ES-I3 (cell line): ENCODE measurements around the gene CENPP.

ENCODE experiments used
- H3K36me3 ChIP-seq: 2 replicates; pipeline ENCODE4 v1.6.1; 2013; ENCODE audit warnings: mild to moderate bottlenecking, low read length, control low read depth, moderate library complexity; ENCODE audit not compliant: insufficient read depth
- H3K4me1 ChIP-seq: 2 replicates; pipeline ENCODE4 v1.6.1; 2013; ENCODE audit warnings: mild to moderate bottlenecking, control low read depth, low read length; ENCODE audit not compliant: insufficient read depth
- H3K9ac ChIP-seq: 2 replicates; pipeline ENCODE4 v1.6.1; 2013; ENCODE audit warnings: low read depth, mild to moderate bottlenecking, low read length, moderate library complexity
- H3K9me3 ChIP-seq: 2 replicates; pipeline ENCODE4 v1.6.1; 2013; ENCODE audit warnings: mild to moderate bottlenecking, low read length, moderate library complexity; ENCODE audit not compliant: control insufficient read depth, insufficient read depth

Gene CENPP

DNA sequence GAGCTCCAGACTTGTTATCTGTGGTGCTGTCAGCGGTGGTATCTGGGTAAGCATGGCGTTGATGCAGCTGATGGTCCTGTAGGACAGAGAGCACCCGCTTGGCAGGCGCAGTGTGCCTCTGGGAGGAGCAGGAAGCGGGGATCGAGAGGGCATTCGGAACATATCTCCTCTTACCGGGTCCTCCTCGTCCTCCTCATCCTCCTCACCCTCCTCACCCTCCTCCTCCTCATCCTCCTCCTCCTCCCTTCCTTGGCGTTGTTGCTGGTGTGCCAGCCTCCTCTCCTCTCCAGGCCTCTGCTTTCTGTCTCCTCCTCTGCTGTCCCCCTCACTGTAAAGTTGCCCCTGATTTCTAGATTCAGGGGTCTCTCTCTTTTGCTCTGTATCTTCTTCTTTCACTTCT lies 188.9 kb downstream of the CENPP start:
- no peaks in the 10 kb centered on the region for H3K36me3 ChIP-seq
- no peak overlapping the region for H3K9ac ChIP-seq
- H3K9me3 ChIP-seq: no peaks in the 10 kb centered on the region
- peaks cover 14% of the 10 kb centered on the region; the same call in 1 of the 2 replicates for H3K4me1 ChIP-seq

- Histone ChIP-seq H3K9me3 (no peaks in the 10 kb centered on the region), H3K9ac (no peak overlapping the region), H3K36me3 (no peaks in the 10 kb centered on the region), H3K4me1 (peaks cover 14% of the 10 kb centered on the region; the same call in 1 of the 2 replicates)
These were observed 190.8 kb downstream of the CENPP start for GRCh38 chr9:92516521-92516920.

DNA sequence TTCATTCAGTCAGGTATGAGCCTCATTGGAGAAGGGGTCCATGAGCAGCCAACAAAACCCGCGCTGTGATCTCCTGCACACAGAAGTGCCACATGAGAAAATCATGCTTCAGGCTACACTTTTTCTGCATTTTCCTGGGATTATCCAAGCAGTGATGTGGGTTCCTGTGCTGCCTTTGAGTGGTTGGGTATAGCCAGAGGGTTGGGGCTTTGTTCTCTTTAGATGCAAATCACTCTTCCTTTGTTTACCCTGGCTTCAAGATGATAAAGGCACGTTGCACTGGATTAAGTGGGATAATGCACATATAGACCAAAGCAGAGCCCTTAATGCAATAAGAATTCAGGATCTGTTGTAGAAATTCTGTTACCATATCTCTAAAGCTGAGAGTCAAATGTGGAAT lies 191.3 kb downstream of the CENPP start:
- Histone ChIP-seq H3K4me1 (peaks cover 14% of the 10 kb centered on the region; the same call in 1 of the 2 replicates), H3K9me3 (no peaks in the 10 kb centered on the region)

DNA sequence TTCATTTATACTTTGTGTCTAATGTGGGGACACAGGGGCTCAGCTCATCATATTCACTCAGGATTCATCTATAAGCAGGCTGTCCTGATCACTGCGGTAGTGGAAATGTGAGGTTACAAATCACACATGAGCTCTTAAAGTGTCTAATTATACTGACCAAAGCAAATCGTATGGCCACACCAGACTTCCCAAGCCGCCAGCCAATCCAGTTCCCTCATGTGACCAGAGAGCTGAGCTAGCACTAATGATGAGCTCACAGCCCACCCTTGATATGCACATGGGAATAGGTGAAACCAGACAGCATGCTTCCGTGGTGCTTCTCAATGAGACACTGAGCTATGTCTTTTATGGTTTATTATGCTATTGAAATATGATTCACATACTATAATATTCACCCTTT lies 192.4 kb downstream of the CENPP start:
- H3K9ac ChIP-seq: no peak overlapping the region

More for the DNA sequence above, 191.3 kb downstream of the CENPP start:
- Histone ChIP-seq H3K9ac (no peak overlapping the region), H3K36me3 (no peaks in the 10 kb centered on the region)

GRCh38 chr9:92520837-92521236 lies 195.1 kb downstream of the CENPP start:
- Histone ChIP-seq H3K9me3 (no peaks in the 10 kb centered on the region), H3K36me3 (no peaks in the 10 kb centered on the region), H3K4me1 (peaks cover 14% of the 10 kb centered on the region; the same call in 1 of the 2 replicates), H3K9ac (no peak overlapping the region)

More for the DNA sequence above, 192.4 kb downstream of the CENPP start:
- Histone ChIP-seq H3K4me1 (peaks cover 14% of the 10 kb centered on the region; the same call in 1 of the 2 replicates), H3K9me3 (no peaks in the 10 kb centered on the region), H3K36me3 (no peaks in the 10 kb centered on the region)

GRCh38 chr9:92522983-92523970 lies 197.5 kb downstream of the CENPP start:
- no peak overlapping the region for H3K9ac ChIP-seq
- H3K36me3 ChIP-seq: no peaks in the 10 kb centered on the region
- no peaks in the 10 kb centered on the region for H3K9me3 ChIP-seq
- no peaks in the 10 kb centered on the region for H3K4me1 ChIP-seq

DNA sequence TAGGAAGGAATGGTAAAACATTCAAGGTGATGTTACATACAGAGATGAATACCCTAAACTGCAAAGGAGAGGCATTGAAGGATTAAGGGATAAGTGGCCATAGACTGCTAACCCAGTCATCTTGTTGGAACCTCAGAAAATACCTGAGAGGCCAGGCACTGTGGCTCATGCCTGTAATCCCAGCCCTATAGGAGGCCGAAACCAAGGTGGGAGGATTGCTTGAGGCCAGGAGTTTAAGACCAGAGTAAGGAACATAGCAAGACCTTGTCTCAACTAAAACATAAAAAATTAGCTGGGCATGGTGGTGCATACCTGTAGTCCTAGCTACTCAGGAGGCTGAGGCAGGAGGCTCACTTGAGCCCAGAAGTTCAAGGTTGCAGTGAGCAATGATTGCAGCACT lies 199.1 kb downstream of the CENPP start:
- no peak overlapping the region for H3K9ac ChIP-seq
- H3K36me3 ChIP-seq: no peaks in the 10 kb centered on the region
- H3K9me3 ChIP-seq: no peaks in the 10 kb centered on the region
- H3K4me1 ChIP-seq: no peaks in the 10 kb centered on the region

GRCh38 chr9:92525306-92525705 lies 199.6 kb downstream of the CENPP start:
- H3K9me3 ChIP-seq: no peaks in the 10 kb centered on the region
- no peak overlapping the region for H3K9ac ChIP-seq
- H3K36me3 ChIP-seq: no peaks in the 10 kb centered on the region
- H3K4me1 ChIP-seq: no peaks in the 10 kb centered on the region

GRCh38 chr9:92527291-92527828 lies 201.6 kb downstream of the CENPP start:
- H3K9me3 ChIP-seq: no peaks in the 10 kb centered on the region
- H3K36me3 ChIP-seq: no peaks in the 10 kb centered on the region
- no peak overlapping the region for H3K9ac ChIP-seq
- no peaks in the 10 kb centered on the region for H3K4me1 ChIP-seq

DNA sequence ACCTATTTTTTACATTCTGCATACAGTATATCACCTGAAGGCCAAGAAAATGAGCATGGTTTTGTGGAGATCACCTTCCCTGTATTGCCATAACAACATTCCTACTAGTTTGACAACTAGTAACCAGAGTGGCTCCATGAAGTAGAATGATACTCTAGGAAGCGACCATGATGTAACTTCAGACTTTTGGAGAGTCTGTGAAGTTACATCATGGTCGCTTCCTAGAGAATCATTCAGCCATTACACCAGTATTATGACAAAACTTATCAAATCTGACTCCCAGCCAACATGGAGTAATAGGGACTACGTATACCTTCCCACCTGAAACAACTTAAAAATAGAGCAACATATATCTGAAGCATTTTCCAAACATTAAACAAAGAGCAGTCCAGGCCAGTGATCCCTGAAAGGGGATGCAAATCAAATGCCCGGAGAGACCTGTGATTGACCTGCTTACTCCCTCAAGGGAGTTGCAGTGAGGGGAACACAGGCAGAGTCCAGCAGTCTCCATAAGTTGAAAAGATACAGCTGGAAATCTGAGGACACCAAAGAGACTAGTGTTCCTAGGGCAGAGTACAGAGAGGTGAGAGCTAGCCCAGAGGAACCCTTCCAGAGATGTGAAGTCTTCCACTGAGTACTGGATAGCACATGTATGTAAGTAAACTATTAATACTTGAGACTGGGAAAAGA lies 202.2 kb downstream of the CENPP start:
- Histone ChIP-seq H3K9me3 (no peaks in the 10 kb centered on the region), H3K36me3 (no peaks in the 10 kb centered on the region), H3K9ac (no peak overlapping the region), H3K4me1 (no peaks in the 10 kb centered on the region)

DNA sequence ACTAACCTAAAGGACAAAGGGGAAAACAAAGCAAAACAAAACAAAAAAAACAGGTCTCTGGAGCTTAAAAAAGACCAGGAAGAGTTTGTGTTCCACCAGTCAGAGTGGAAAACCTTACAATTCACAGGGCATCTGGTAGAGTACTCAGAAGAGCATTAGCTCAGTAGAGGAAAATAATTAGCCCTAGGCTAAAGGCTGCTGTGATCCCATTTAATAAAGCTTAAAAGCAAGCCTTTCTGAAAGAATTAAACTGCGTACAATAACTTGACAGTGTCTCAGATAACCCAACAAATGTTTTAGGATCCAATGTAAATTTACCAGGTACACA lies 202.7 kb downstream of the CENPP start:
- H3K9me3 ChIP-seq: no peaks in the 10 kb centered on the region
- H3K4me1 ChIP-seq: no peaks in the 10 kb centered on the region

GRCh38 chr9:92529124-92529523 lies 203.4 kb downstream of the CENPP start:
- H3K9ac ChIP-seq: no peak overlapping the region
- H3K36me3 ChIP-seq: no peaks in the 10 kb centered on the region
- no peaks in the 10 kb centered on the region for H3K4me1 ChIP-seq
- H3K9me3 ChIP-seq: no peaks in the 10 kb centered on the region

More for the DNA sequence above, 202.7 kb downstream of the CENPP start:
- H3K36me3 ChIP-seq: no peaks in the 10 kb centered on the region
- no peak overlapping the region for H3K9ac ChIP-seq

- no peaks in the 10 kb centered on the region for H3K36me3 ChIP-seq
- H3K4me1 ChIP-seq: no peaks in the 10 kb centered on the region
- no peaks in the 10 kb centered on the region for H3K9me3 ChIP-seq
- no peak overlapping the region for H3K9ac ChIP-seq
These were observed 205.1 kb downstream of the CENPP start for GRCh38 chr9:92530893-92531292.

- no peak overlapping the region for H3K9ac ChIP-seq
- no peaks in the 10 kb centered on the region for H3K9me3 ChIP-seq
- no peaks in the 10 kb centered on the region for H3K36me3 ChIP-seq
- no peaks in the 10 kb centered on the region for H3K4me1 ChIP-seq
These were observed 208.5 kb downstream of the CENPP start for GRCh38 chr9:92534204-92534603.
